ENCODE data around the gene EMC1.
"Not testable (repeated sequence)": the region's sequence is repeated elsewhere in the genome, so short reads cannot be mapped to it uniquely, and the experiment has no call there.

The EMC1 gene

GRCh38 chr1:19219451-19219850 is 31.9 kb downstream of the EMC1 start:
- no peak overlapping the region for H3K4me3 ChIP-seq (ENCODE audit: low read depth, low read length)

- not testable (repeated sequence) for H3K4me3 ChIP-seq (ENCODE audit: low read depth, low read length)
Measured at GRCh38 chr1:19216585-19216984, 34.7 kb downstream of the EMC1 start.

GRCh38 chr1:19213580-19213979 is 37.7 kb downstream of the EMC1 start:
- no peak overlapping the region for H3K4me3 ChIP-seq (ENCODE audit: low read depth, low read length)

GRCh38 chr1:19212167-19212566 is 39.2 kb downstream of the EMC1 start:
- H3K4me3 ChIP-seq (ENCODE audit: low read depth, low read length) = no peak overlapping the region

- peak overlapping the region; percentile 60 for H3K4me3 ChIP-seq (ENCODE audit: low read depth, low read length)
Measured at GRCh38 chr1:19210772-19211549, 40.4 kb downstream of the EMC1 start.

- peak within 1 kb of the TSS; percentile 60 for H3K4me3 ChIP-seq (ENCODE audit: low read depth, low read length)
Measured at GRCh38 chr1:19209990-19210771, 41.1 kb downstream of the EMC1 start, which contains the start of gene UBR4. UBR4 (minus strand) TSS chr1:19210266; CDS start chr1:19210248, 18 bp downstream.

GRCh38 chr1:19209439-19209989 is 41.8 kb downstream of the EMC1 start:
- peak overlapping the region; percentile 60 for H3K4me3 ChIP-seq (ENCODE audit: low read depth, low read length)

- H3K4me3 ChIP-seq (ENCODE audit: low read depth, low read length) = peak overlapping the region; percentile 60
Measured at GRCh38 chr1:19208710-19209438, 42.5 kb downstream of the EMC1 start.

GRCh38 chr1:19206947-19207346 is 44.4 kb downstream of the EMC1 start:
- no peak overlapping the region for H3K4me3 ChIP-seq (ENCODE audit: low read depth, low read length)

GRCh38 chr1:19205845-19206244 is 45.5 kb downstream of the EMC1 start:
- no peak overlapping the region for H3K4me3 ChIP-seq (ENCODE audit: low read depth, low read length)

- no peak overlapping the region for H3K4me3 ChIP-seq (ENCODE audit: low read depth, low read length)
Measured at GRCh38 chr1:19205403-19205802, 45.9 kb downstream of the EMC1 start.

- H3K4me3 ChIP-seq (ENCODE audit: low read depth, low read length) = no peak overlapping the region
Measured at GRCh38 chr1:19204446-19205266, 46.7 kb downstream of the EMC1 start.

- no peak overlapping the region for H3K4me3 ChIP-seq (ENCODE audit: low read depth, low read length)
Measured at GRCh38 chr1:19203440-19203839, 47.9 kb downstream of the EMC1 start.

- no peak overlapping the region for H3K4me3 ChIP-seq (ENCODE audit: low read depth, low read length)
Measured at GRCh38 chr1:19202396-19202795, 48.9 kb downstream of the EMC1 start.

GRCh38 chr1:19199969-19200604 is 51.2 kb downstream of the EMC1 start:
- no peak overlapping the region for H3K4me3 ChIP-seq (ENCODE audit: low read depth, low read length)

GRCh38 chr1:19199329-19199968 is 51.9 kb downstream of the EMC1 start:
- H3K4me3 ChIP-seq (ENCODE audit: low read depth, low read length) = no peak overlapping the region

GRCh38 chr1:19198820-19199219 is 52.5 kb downstream of the EMC1 start:
- no peak overlapping the region for H3K4me3 ChIP-seq (ENCODE audit: low read depth, low read length)

GRCh38 chr1:19197845-19198244 is 53.5 kb downstream of the EMC1 start:
- no peak overlapping the region for H3K4me3 ChIP-seq (ENCODE audit: low read depth, low read length)

GRCh38 chr1:19196331-19196730 is 55.0 kb downstream of the EMC1 start:
- no peak overlapping the region for H3K4me3 ChIP-seq (ENCODE audit: low read depth, low read length)
